GM10248 (cell line): ENCODE results near the gene SBF1.

Experiments
- CTCF ChIA-PET: fragments of 300-600 bp; sonication (Branson Sonifier 250); formaldehyde crosslinking; extraction: SDS; loops from one replicate; lab custom pipeline; 2021; ENCODE audit warnings: antibody characterized with exemption; lab: Yijun Ruan, JAX
- POLR2A ChIA-PET: fragments of 350-650 bp; sonication (Branson Sonifier 250); formaldehyde crosslinking; extraction: SDS; loops from one replicate; lab custom pipeline; 2020; ENCODE audit warnings: antibody characterized with exemption; lab: Yijun Ruan, JAX
- DNase-seq: peaks from one replicate; pipeline ENCODE4 v3.0.0; 2012; ENCODE audit errors: extremely low spot score
- CTCF ChIP-seq: IDR thresholded peaks from 2 replicates; pipeline ENCODE4 v1.5.1; 2012; ENCODE audit warnings: mild to moderate bottlenecking, low read depth; ENCODE audit errors: extremely low read depth, missing control alignments, control extremely low read depth

The SBF1 gene

GRCh38 chr22:50406416-50407170, 68.2 kb downstream of the SBF1 start:
- ChIA-PET CTCF (interaction anchor here (1.4 kb wide), 1 partner anchor 20 kb away, joined by 3 read pairs; no protein-coding TSS in a partner anchor), POLR2A (no interaction called here)
- DNase-seq: no peak
- no peak for TF ChIP-seq CTCF

GRCh38 chr22:50403701-50404101, 71.1 kb downstream of the SBF1 start:
- CTCF ChIA-PET: interaction anchor here (1.5 to 1.7 kb wide), 2 partner anchors 11 to 15 kb away, joined by 4 to 6 read pairs; no protein-coding TSS in a partner anchor
- POLR2A ChIA-PET: no interaction called here
- no peak for TF ChIP-seq CTCF
- DNase-seq: no peak

- CTCF ChIA-PET: interaction anchor here (1.3 to 1.7 kb wide), 3 partner anchors 17 to 126 kb away, joined by 3 to 6 read pairs (median 4); partner anchors contain the start of gene SCO2
- POLR2A ChIA-PET: no interaction called here
Observed at GRCh38 chr22:50401907-50402306, 72.9 kb downstream of the SBF1 start.

GRCh38 chr22:50400931-50401330, 73.9 kb downstream of the SBF1 start:
- DNase-seq: no peak
- ChIA-PET POLR2A (no interaction called here), CTCF (interaction anchor here (2.3 kb wide), 1 partner anchor 125 kb away, joined by 8 read pairs; no protein-coding TSS in a partner anchor)
- TF ChIP-seq CTCF: no peak

More at GRCh38 chr22:50401907-50402306, 72.9 kb downstream of the SBF1 start:
- DNase-seq: no peak
- TF ChIP-seq CTCF: no peak

- CTCF ChIA-PET: interaction anchor here (0.7 to 2.3 kb wide), 14 partner anchors 9 to 220 kb away, joined by 3 to 13 read pairs (median 5); partner anchors contain the start of gene SCO2
Observed at GRCh38 chr22:50400406-50400805, 74.4 kb downstream of the SBF1 start.

More at GRCh38 chr22:50400406-50400805, 74.4 kb downstream of the SBF1 start:
- POLR2A ChIA-PET: no interaction called here
- no peak for DNase-seq
- no peak for TF ChIP-seq CTCF
